HEK293T (cell line): ENCODE measurements around the gene PKNOX1.
"Not testable (repeated sequence)": the region's sequence is repeated elsewhere in the genome, so short reads cannot be mapped to it uniquely, and the experiment has no call there.

Source experiments
- ELF4 ChIP-seq: fragments of 450-650 bp; IDR thresholded peaks from 2 replicates; pipeline ENCODE4 v1.6.1; 2017; ENCODE audit warnings: antibody characterized with exemption
- FOXA1 ChIP-seq: fragments of 450-650 bp; IDR thresholded peaks from 2 replicates; pipeline ENCODE4 v1.6.1; 2016; ENCODE audit warnings: mild to moderate bottlenecking
- FOXK2 ChIP-seq: fragments of 450-650 bp; IDR thresholded peaks from 2 replicates; pipeline ENCODE4 v1.6.1; 2016; ENCODE audit warnings: mild to moderate bottlenecking
- FOXM1 ChIP-seq: fragments of 450-650 bp; IDR thresholded peaks from 2 replicates; pipeline ENCODE4 v1.6.1; 2017; ENCODE audit warnings: mild to moderate bottlenecking, borderline replicate concordance
- SP1 ChIP-seq: fragments of 450-650 bp; IDR thresholded peaks from 2 replicates; pipeline ENCODE4 v1.6.1; 2017
- SUZ12 ChIP-seq: fragments of 450-650 bp; IDR thresholded peaks from 2 replicates; pipeline ENCODE4 v1.6.1; 2016; ENCODE audit warnings: mild to moderate bottlenecking
- TARDBP ChIP-seq: fragments of 450-650 bp; IDR thresholded peaks from 2 replicates; pipeline ENCODE4 v1.6.1; 2016
- ZNF384 ChIP-seq: fragments of 450-650 bp; IDR thresholded peaks from 2 replicates; pipeline ENCODE4 v1.6.1; 2016
- TF ChIP-seq, protein P1 (sequence below): fragments of 450-650 bp; IDR thresholded peaks from 2 replicates; pipeline ENCODE4 v1.6.1; 2016

- not testable (repeated sequence) for TF ChIP-seq SP1, ELF4, FOXA1, SUZ12, FOXK2, FOXM1, ZNF384, TARDBP
- TF ChIP-seq, protein P1, sequence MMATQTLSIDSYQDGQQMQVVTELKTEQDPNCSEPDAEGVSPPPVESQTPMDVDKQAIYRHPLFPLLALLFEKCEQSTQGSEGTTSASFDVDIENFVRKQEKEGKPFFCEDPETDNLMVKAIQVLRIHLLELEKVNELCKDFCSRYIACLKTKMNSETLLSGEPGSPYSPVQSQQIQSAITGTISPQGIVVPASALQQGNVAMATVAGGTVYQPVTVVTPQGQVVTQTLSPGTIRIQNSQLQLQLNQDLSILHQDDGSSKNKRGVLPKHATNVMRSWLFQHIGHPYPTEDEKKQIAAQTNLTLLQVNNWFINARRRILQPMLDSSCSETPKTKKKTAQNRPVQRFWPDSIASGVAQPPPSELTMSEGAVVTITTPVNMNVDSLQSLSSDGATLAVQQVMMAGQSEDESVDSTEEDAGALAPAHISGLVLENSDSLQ: not testable (repeated sequence)
These were observed 62.5 kb downstream of the PKNOX1 start for GRCh38 chr21:43036889-43037288.
